IMR-90 (cell line): Measurements from ENCODE around the gene FAAP20. TPM values are rescaled to one million over a fixed set of nuclear protein-coding genes. Genes with fewer than 3 reads are reported as not detected.

Experiments used
- ATAC-seq: fragments of 200-7000 bp; cut with Tn5 transposase; 2 replicates; pipeline ENCODE4 v1.9.1; 2020; ENCODE audit warnings: low read depth, mild to moderate bottlenecking, moderate library complexity
- BruUV-seq: library from RNA; stranded (reverse); fragments of 400-500 nt; replicated peaks from 2 replicates; lab custom pipeline; 2021; lab: Mats Ljungman, UMichigan
- CTCF ChIA-PET: fragments of 300-600 bp; formaldehyde crosslinking; extraction: SDS; loops from one replicate; lab custom pipeline; 2021; ENCODE audit warnings: antibody characterized with exemption; lab: Yijun Ruan, JAX
- POLR2A ChIA-PET: fragments of 300-600 bp; sonication (Branson Sonifier 250); formaldehyde crosslinking; loops from one replicate; lab custom pipeline; 2022; ENCODE audit warnings: antibody characterized with exemption; ENCODE audit not compliant: unreplicated experiment; lab: Charles Lee
- DNase-seq: peaks from one replicate; pipeline ENCODE4 v3.0.0; 2013
- H2AFZ ChIP-seq: replicated peaks from 2 replicates; pipeline ENCODE3; 2013; ENCODE audit warnings: low read length, mild to moderate bottlenecking; ENCODE audit not compliant: poor library complexity
- H2AK5ac ChIP-seq: 2 replicates; pipeline ENCODE4 v1.6.1; 2013; ENCODE audit warnings: low read depth, low read length, inconsistent platforms
- H2AK9ac ChIP-seq: replicated peaks from 2 replicates; pipeline ENCODE3; 2013; ENCODE audit warnings: mild to moderate bottlenecking, low read depth, low read length, moderate library complexity; ENCODE audit not compliant: poor library complexity
- H2BK120ac ChIP-seq: 2 replicates; pipeline ENCODE4 v1.6.1; 2013; ENCODE audit warnings: low read depth, low read length, inconsistent platforms
- H2BK15ac ChIP-seq: 3 replicates; pipeline ENCODE4 v1.6.1; 2013; ENCODE audit warnings: low read depth, low read length, inconsistent platforms
- H2BK20ac ChIP-seq: 2 replicates; pipeline ENCODE4 v1.6.1; 2013; ENCODE audit warnings: low read depth, mild to moderate bottlenecking, inconsistent platforms, low read length, moderate library complexity
- H2BK5ac ChIP-seq: 2 replicates; pipeline ENCODE4 v1.6.1; 2013; ENCODE audit warnings: mild to moderate bottlenecking, low read depth, low read length, inconsistent platforms; ENCODE audit not compliant: poor library complexity, severe bottlenecking
- H3K14ac ChIP-seq: replicated peaks from 2 replicates; pipeline ENCODE4 v1.6.1; 2013; ENCODE audit warnings: low read depth, low read length, inconsistent platforms
- H3K18ac ChIP-seq: 2 replicates; pipeline ENCODE4 v1.6.1; 2013; ENCODE audit warnings: low read depth, low read length, control low read depth
- H3K23ac ChIP-seq: 2 replicates; pipeline ENCODE4 v1.6.1; 2013; ENCODE audit warnings: low read depth, low read length, inconsistent platforms
- H3K27ac ChIP-seq: 2 replicates; pipeline ENCODE4 v1.5.1; 2013; ENCODE audit warnings: mild to moderate bottlenecking, control low read depth, low read length; ENCODE audit not compliant: insufficient read depth
- H3K27me3 ChIP-seq: 2 replicates; pipeline ENCODE4 v1.6.1; 2013; ENCODE audit warnings: low read length; ENCODE audit not compliant: control insufficient read depth, insufficient read depth
- H3K36me3 ChIP-seq: 2 replicates; pipeline ENCODE4 v1.6.1; 2013; ENCODE audit warnings: low read length, mixed read lengths; ENCODE audit not compliant: control insufficient read depth, insufficient read depth
- H3K4ac ChIP-seq: 2 replicates; pipeline ENCODE4 v1.6.1; 2013; ENCODE audit warnings: low read depth, low read length, inconsistent platforms
- H3K4me1 ChIP-seq: 2 replicates; pipeline ENCODE4 v1.6.1; 2013; ENCODE audit warnings: low read length, mixed read lengths; ENCODE audit not compliant: control insufficient read depth, insufficient read depth
- H3K4me2 ChIP-seq: 2 replicates; pipeline ENCODE4 v1.6.1; 2013; ENCODE audit warnings: low read depth, mild to moderate bottlenecking, control low read depth, low read length, moderate library complexity
- H3K4me3 ChIP-seq: 2 replicates; pipeline ENCODE4 v1.5.1; 2013; ENCODE audit warnings: low read depth, mild to moderate bottlenecking, control low read depth, low read length, moderate library complexity; ENCODE audit not compliant: insufficient read depth
- H3K56ac ChIP-seq: 2 replicates; pipeline ENCODE4 v1.6.1; 2013; ENCODE audit warnings: low read length, inconsistent platforms; ENCODE audit not compliant: insufficient read depth; ENCODE audit errors: extremely low read depth
- H3K79me1 ChIP-seq, 2 experiments: 2 replicates each; pipeline ENCODE4 v1.6.1; 2013; ENCODE audit warnings: low read length in 2 of 2, inconsistent platforms in 1 of 2, low read depth in 1 of 2
- H3K9ac ChIP-seq: 2 replicates; pipeline ENCODE4 v1.6.1; 2013; ENCODE audit warnings: low read depth, low read length, control low read depth
- H3K9me1 ChIP-seq: 2 replicates; pipeline ENCODE4 v1.6.1; 2013; ENCODE audit warnings: low read length, inconsistent platforms; ENCODE audit not compliant: insufficient read depth
- H3K9me3 ChIP-seq: 2 replicates; pipeline ENCODE4 v1.6.1; 2013; ENCODE audit warnings: low read length; ENCODE audit not compliant: control insufficient read depth, insufficient read depth
- H4K20me1 ChIP-seq: 2 replicates; pipeline ENCODE4 v1.6.1; 2013; ENCODE audit warnings: low read length, inconsistent platforms; ENCODE audit not compliant: insufficient read depth
- H4K5ac ChIP-seq: 2 replicates; pipeline ENCODE4 v1.6.1; 2013; ENCODE audit warnings: mild to moderate bottlenecking, low read depth, low read length, control low read depth
- H4K8ac ChIP-seq, 2 experiments: 2 replicates each; pipeline ENCODE4 v1.6.1; 2013; ENCODE audit warnings: low read depth in 2 of 2, low read length in 2 of 2, control low read depth in 1 of 2, inconsistent platforms in 1 of 2
- H4K91ac ChIP-seq: 2 replicates; pipeline ENCODE4 v1.6.1; 2013; ENCODE audit warnings: low read depth, low read length, inconsistent platforms; ENCODE audit not compliant: insufficient read depth
- CEBPB ChIP-seq: IDR thresholded peaks from 2 replicates; pipeline ENCODE4 v1.6.1; 2012; ENCODE audit warnings: low read depth, low read length, improper control_type of control experiment
- CHD1 ChIP-seq: IDR thresholded peaks from 2 replicates; pipeline ENCODE4 v1.6.1; 2012; ENCODE audit warnings: low read depth, low read length, improper control_type of control experiment
- CTCF ChIP-seq: conservative IDR thresholded peaks from 2 replicates; pipeline ENCODE4 v1.5.1; 2012; ENCODE audit warnings: mild to moderate bottlenecking, low read depth, low read length, improper control_type of control experiment
- ELK1 ChIP-seq: fragments of 150-350 bp; IDR thresholded peaks from 2 replicates; pipeline ENCODE4 v1.6.1; 2016; ENCODE audit warnings: low read depth, mild to moderate bottlenecking, low read length, moderate library complexity, borderline replicate concordance
- FOS ChIP-seq: fragments of 150-350 bp; IDR thresholded peaks from 2 replicates; pipeline ENCODE4 v1.6.1; 2016; ENCODE audit warnings: low read depth, low read length
- MAFK ChIP-seq: IDR thresholded peaks from 2 replicates; pipeline ENCODE4 v1.6.1; 2012; ENCODE audit warnings: low read depth, low read length, improper control_type of control experiment
- MXI1 ChIP-seq: IDR thresholded peaks from 2 replicates; pipeline ENCODE4 v1.6.1; 2012; ENCODE audit warnings: low read depth, mild to moderate bottlenecking, low read length, moderate library complexity, borderline replicate concordance
- NFE2L2 ChIP-seq: fragments of 150-350 bp; IDR thresholded peaks from 2 replicates; pipeline ENCODE4 v1.6.1; 2016; ENCODE audit warnings: low read depth, mild to moderate bottlenecking, low read length
- POLR2A ChIP-seq: IDR thresholded peaks from 2 replicates; pipeline ENCODE4 v1.6.1; 2012; ENCODE audit warnings: mild to moderate bottlenecking, low read depth, low read length
- RAD21 ChIP-seq: IDR thresholded peaks from 2 replicates; pipeline ENCODE4 v1.6.1; 2012; ENCODE audit warnings: low read length, improper control_type of control experiment
- RCOR1 ChIP-seq: IDR thresholded peaks from 2 replicates; pipeline ENCODE4 v1.6.1; 2012; ENCODE audit warnings: mild to moderate bottlenecking, low read length, improper control_type of control experiment; ENCODE audit not compliant: insufficient replicate concordance
- RFX5 ChIP-seq: IDR thresholded peaks from 2 replicates; pipeline ENCODE4 v1.8.0; 2012; ENCODE audit warnings: low read depth, mild to moderate bottlenecking, low read length, moderate library complexity
- SMC3 ChIP-seq: fragments of 150-350 bp; IDR thresholded peaks from 2 replicates; pipeline ENCODE4 v1.6.1; 2016; ENCODE audit warnings: low read depth, mild to moderate bottlenecking, antibody characterized with exemption, low read length, moderate library complexity
- WGBS, 2 experiments: methylation state at CpG; one replicate each; pipeline versions ENCODE4 v1.1.5 to v1.1.7; 2013; ENCODE audit warnings: missing lambda C conversion rate in 2 of 2; ENCODE audit not compliant: insufficient read length in 1 of 2; ENCODE audit errors: extremely low coverage in 2 of 2; 5-methylcytosine and 5-hydroxymethylcytosine counted together
- dilution Hi-C: fragments of 300-500 bp; cut with HindIII; formaldehyde crosslinking; loops from one replicate; pipeline ENCODE4 v1.14.3; 2018; ENCODE audit warnings: low sequenced_read_pairs; ENCODE audit not compliant: unreplicated experiment
- in situ Hi-C: fragments of 300-500 bp; cut with MboI; formaldehyde crosslinking; loops from 3 replicates; pipeline ENCODE4 v1.14.3; 2019; ENCODE audit warnings: low sequenced_read_pairs, inconsistent platforms, mixed read lengths
- intact Hi-C: fragments of 100-400 bp; cut with micrococcal nuclease; formaldehyde crosslinking; loops from 2 replicates; pipeline ENCODE4 v1.10.0; 2022
- polyA plus RNA-seq, 3 experiments: library from polyadenylated mRNA; depleted of rRNA; stranded (reverse); fragments of >200 nt; gene quantifications; 2 replicates each; pipeline ENCODE4 v1.2.3, GENCODE V29; 2012; ENCODE audit warnings: low replicate concordance in 1 of 3
- total RNA-seq: library from RNA; depleted of rRNA; stranded (reverse); fragments of >200 nt; gene quantifications from 2 replicates; pipeline ENCODE4 v1.2.3, GENCODE V29; 2012

FAAP20 gene
- total and polyA plus RNA-seq, 2 of the 4 experiments (the other 2 are of a cell fraction) = 6.5 to 31.5 TPM

- H3K27ac ChIP-seq = peak overlapping the region; percentile 69
- no TSS peak for BruUV-seq
- H3K4me1 ChIP-seq = peaks cover 31% of the 10 kb centered on the region
- no peaks in the 10 kb centered on the region for H3K9me3 ChIP-seq
- ChIA-PET POLR2A (interaction anchor here (1.4 kb wide), 1 partner anchor 150 kb away, joined by 4 read pairs; no protein-coding TSS in a partner anchor), CTCF (interaction anchor here (1.3 to 1.5 kb wide), 2 partner anchors 84 to 150 kb away, joined by 3 to 5 read pairs; no protein-coding TSS in a partner anchor)
- no peak overlapping the region for H2BK120ac ChIP-seq
- H3K4me2 ChIP-seq = peak overlapping the region; percentile 85
- peak overlapping the region; percentile 46 for H2AFZ ChIP-seq
- no peak overlapping the region for H3K56ac ChIP-seq
- no peak overlapping the region for H2BK20ac ChIP-seq
- in situ Hi-C loops (loop anchor here (5.0 kb wide), 1 partner anchor 34 kb away; no protein-coding TSS in a partner anchor), intact Hi-C loops (loop anchor here (2.0 to 5.0 kb wide), 2 partner anchors 27 to 46 kb away; no protein-coding TSS in a partner anchor), dilution Hi-C loops (no loop called here)
- no peak overlapping the region for H4K5ac ChIP-seq
- 12% methylated on average over 15 of the region's 26 CpGs; no CpG with 5 or more reads in 1 of the 2 experiments for WGBS, 2 experiments
- H2AK9ac ChIP-seq = peak overlapping the region; percentile 79
- peak; percentile 36 for ATAC-seq
- peak overlapping the region; percentile 69; the same call in 1 of the 2 replicates for H3K23ac ChIP-seq
- TF ChIP-seq RFX5 (no peak), MAFK (no peak), NFE2L2 (no peak), CEBPB (peak; percentile 36; the same call in 1 of the 2 replicates), SMC3 (no peak), MXI1 (peak; percentile 60; the same call in 1 of the 2 replicates), CTCF (no peak), ELK1 (no peak), POLR2A (no peak; the same call in 1 of the 2 replicates), FOS (no peak), RAD21 (no peak), CHD1 (no peak), RCOR1 (no peak)
- H2BK15ac ChIP-seq = no peak overlapping the region
- no peak overlapping the region for H3K18ac ChIP-seq
- H4K8ac ChIP-seq = no peak overlapping the region
- H3K79me1 ChIP-seq = peaks cover 0 to 18% of the 10 kb centered on the region in 2 experiments; a peak in 2 of 4 replicates
- peak overlapping the region; percentile 33 for H2BK5ac ChIP-seq
- H3K9ac ChIP-seq = peak overlapping the region; percentile 74
- 0 out of 2 replicates have a peak overlapping the region, but pooled peaks have one; percentile 22 for H3K14ac ChIP-seq
- peaks cover 81% of the 10 kb centered on the region for H4K20me1 ChIP-seq
- H3K36me3 ChIP-seq = peaks cover 4% of the 10 kb centered on the region; the same call in 1 of the 2 replicates
- H3K4ac ChIP-seq = peak overlapping the region; percentile 24; the same call in 1 of the 2 replicates
- 0 out of 2 replicates have a peak overlapping the region, but pooled peaks have one; percentile 8 for H4K91ac ChIP-seq
- no peaks in the 10 kb centered on the region for H3K27me3 ChIP-seq
- peaks cover 7% of the 10 kb centered on the region for H3K9me1 ChIP-seq
- DNase-seq = peak; percentile 81
- peak overlapping the region; percentile 97 for H3K4me3 ChIP-seq
- H2AK5ac ChIP-seq = peak overlapping the region; percentile 48
These were observed 37.1 kb upstream of the FAAP20 start for GRCh38 chr1:2231532-2232254.
